Effector memory CD4-positive, alpha-beta T cell (primary cell): ENCODE data around the gene VCP.
A peak's percentile ranks its signal among the peaks of the same experiment; 100 is the strongest.

Experiments
- DNase-seq, 3 donors: peaks; one replicate each; pipeline ENCODE4 v3.0.0-alpha.2; 2020
- H3K27ac ChIP-seq: 2 replicates; pipeline ENCODE4 v1.7.0; 2013; ENCODE audit warnings: mild to moderate bottlenecking, low read length, moderate library complexity; ENCODE audit not compliant: insufficient read depth, poor library complexity, severe bottlenecking
- H3K27me3 ChIP-seq: replicated peaks from 2 replicates; pipeline ENCODE4 v1.7.0; 2013; ENCODE audit warnings: mild to moderate bottlenecking, low read length; ENCODE audit not compliant: insufficient read depth, control insufficient read depth, poor library complexity, severe bottlenecking
- H3K36me3 ChIP-seq: 2 replicates; pipeline ENCODE4 v1.7.0; 2013; ENCODE audit warnings: mild to moderate bottlenecking, low read length, moderate library complexity; ENCODE audit not compliant: control insufficient read depth, insufficient read depth
- H3K4me1 ChIP-seq: 2 replicates; pipeline ENCODE4 v1.7.0; 2013; ENCODE audit warnings: low read length, mild to moderate bottlenecking; ENCODE audit not compliant: control insufficient read depth, insufficient read depth, poor library complexity, severe bottlenecking
- H3K4me3 ChIP-seq: 2 replicates; pipeline ENCODE4 v1.7.0; 2013; ENCODE audit warnings: low read length, low read depth, mild to moderate bottlenecking; ENCODE audit not compliant: insufficient read depth, poor library complexity, severe bottlenecking
- H3K9me3 ChIP-seq: 2 replicates; pipeline ENCODE4 v1.7.0; 2013; ENCODE audit warnings: mild to moderate bottlenecking, low read length, moderate library complexity; ENCODE audit not compliant: control insufficient read depth
- total RNA-seq, 3 donors: gene quantifications; one replicate each; lab custom pipeline; 2026; lab: John Stamatoyannopoulos, UW

VCP gene
- 328 to 381 (median 340) reads per million in 3 donors for total RNA-seq

GRCh38 chr9:35072461-35073278 is at the start of gene VCP:
Gene VCP (minus strand): TSS chr9:35072625. CDS start chr9:35072353, 272 bp downstream.
- Histone ChIP-seq H3K9me3 (no peaks in the 10 kb centered on the region), H3K27ac (peak within 1 kb of the TSS; percentile 95), H3K27me3 (no peaks in the 10 kb centered on the region), H3K4me1 (peaks cover 29% of the 10 kb centered on the region), H3K4me3 (peak within 1 kb of the TSS; percentile 88), H3K36me3 (peaks cover 4% of the 10 kb centered on the region)
- DNase-seq, result peak; percentile 96 to 97 (median 97)

- DNase-seq, result peak; percentile 74 to 82 (median 74)
- no peaks in the 10 kb centered on the region for H3K27me3 ChIP-seq
- no peaks in the 10 kb centered on the region for H3K36me3 ChIP-seq
- H3K4me1 ChIP-seq, result peaks cover 34% of the 10 kb centered on the region
- H3K4me3 ChIP-seq, result peak overlapping the region; percentile 61
- no peaks in the 10 kb centered on the region for H3K9me3 ChIP-seq
- H3K27ac ChIP-seq, result peak overlapping the region; percentile 78
These were observed 44.6 kb upstream of the VCP start for GRCh38 chr9:35116898-35117551.

- H3K27ac ChIP-seq, result peak overlapping the region; percentile 78
- no peaks in the 10 kb centered on the region for H3K36me3 ChIP-seq
- H3K27me3 ChIP-seq, result no peaks in the 10 kb centered on the region
- peaks cover 38% of the 10 kb centered on the region for H3K4me1 ChIP-seq
- no peak for DNase-seq
- peak overlapping the region; percentile 61 for H3K4me3 ChIP-seq
- H3K9me3 ChIP-seq, result no peaks in the 10 kb centered on the region
These were observed 44.1 kb upstream of the VCP start for GRCh38 chr9:35116539-35116897.

- Histone ChIP-seq H3K4me3 (peak within 1 kb of the TSS; percentile 61), H3K36me3 (no peaks in the 10 kb centered on the region), H3K27me3 (no peaks in the 10 kb centered on the region), H3K9me3 (no peaks in the 10 kb centered on the region), H3K4me1 (peaks cover 41% of the 10 kb centered on the region), H3K27ac (peak within 1 kb of the TSS; percentile 78)
- DNase-seq, result peak; percentile 89 to 94 (median 91)
These were observed 43.5 kb upstream of the VCP start, which contains the start of gene ATOSB for GRCh38 chr9:35115680-35116538. Gene ATOSB (minus strand): TSS chr9:35115862. CDS start chr9:35108274, 7,588 bp downstream.

GRCh38 chr9:35114840-35115628 is 42.6 kb upstream of the VCP start:
- H3K27ac ChIP-seq, result peak overlapping the region; percentile 78
- H3K4me1 ChIP-seq, result peaks cover 45% of the 10 kb centered on the region
- peak overlapping the region; percentile 61 for H3K4me3 ChIP-seq
- no peaks in the 10 kb centered on the region for H3K36me3 ChIP-seq
- no peaks in the 10 kb centered on the region for H3K9me3 ChIP-seq
- H3K27me3 ChIP-seq, result no peaks in the 10 kb centered on the region
- DNase-seq, result peak in 1 of 3 donors; percentile 29

- Histone ChIP-seq H3K27ac (peak overlapping the region; percentile 78), H3K4me3 (peak overlapping the region; percentile 61), H3K4me1 (peaks cover 45% of the 10 kb centered on the region), H3K36me3 (no peaks in the 10 kb centered on the region), H3K9me3 (no peaks in the 10 kb centered on the region), H3K27me3 (no peaks in the 10 kb centered on the region)
- DNase-seq, result peak; percentile 70 to 77 (median 72)
These were observed 41.9 kb upstream of the VCP start for GRCh38 chr9:35114113-35114839.

- H3K27ac ChIP-seq, result peak overlapping the region; percentile 66
- H3K4me1 ChIP-seq, result peaks cover 45% of the 10 kb centered on the region
- no peaks in the 10 kb centered on the region for H3K9me3 ChIP-seq
- H3K27me3 ChIP-seq, result no peaks in the 10 kb centered on the region
- peak overlapping the region; percentile 44 for H3K4me3 ChIP-seq
- no peak for DNase-seq
- H3K36me3 ChIP-seq, result peaks cover 12% of the 10 kb centered on the region
These were observed 40.0 kb upstream of the VCP start for GRCh38 chr9:35112257-35113020.

GRCh38 chr9:35111001-35111933 is 38.8 kb upstream of the VCP start:
- Histone ChIP-seq H3K4me1 (peaks cover 40% of the 10 kb centered on the region), H3K27me3 (no peaks in the 10 kb centered on the region), H3K27ac (peak overlapping the region; percentile 74), H3K36me3 (peaks cover 19% of the 10 kb centered on the region), H3K9me3 (no peaks in the 10 kb centered on the region), H3K4me3 (peak overlapping the region; percentile 62)
- peak; percentile 95 to 96 (median 95) for DNase-seq
